Germinal center (tissue), 1 donor: ENCODE measurements around the gene GRHL3.

ENCODE experiments used
- DNase-seq: peaks from one replicate; pipeline ENCODE4 v3.0.0; 2012; ENCODE audit warnings: mixed read lengths, low spot score

Gene GRHL3

GRCh38 chr1:24403806-24404205 is 84.6 kb downstream of the GRHL3 start:
- no peak for DNase-seq
